ENCODE results near the gene LHX1.

The LHX1 gene

GRCh38 chr17:36983618-36984017 lies 46.3 kb downstream of the LHX1 start:
- Histone ChIP-seq H3K79me2 (ENCODE audit: control insufficient read depth, low read length) (peaks cover 64% of the 10 kb centered on the region), H3K9me2 (replicated peaks; ENCODE audit: control insufficient read depth, low read length) (no peaks in the 10 kb centered on the region), H3K4me2 (ENCODE audit: low read length) (no peak overlapping the region), H3K9me3 (ENCODE audit: control insufficient read depth, insufficient read depth, low read length) (no peaks in the 10 kb centered on the region), H3K4me3 (ENCODE audit: low read length) (no peak overlapping the region), H3K27ac (ENCODE audit: low read depth, low read length) (no peak overlapping the region), H4K20me1 (ENCODE audit: control insufficient read depth, insufficient read depth, low read depth, low read length) (no peaks in the 10 kb centered on the region), H3K27me3 (ENCODE audit: control insufficient read depth, low read length) (no peaks in the 10 kb centered on the region), H3F3A (ENCODE audit: control insufficient read depth, insufficient read depth) (no peaks in the 10 kb centered on the region), H3K4me1 (ENCODE audit: control insufficient read depth, low read length) (peaks cover 11% of the 10 kb centered on the region), H3K36me3 (ENCODE audit: control insufficient read depth, low read length) (peaks cover 64% of the 10 kb centered on the region)
- TF ChIP-seq EZH2phosphoT487 (IDR thresholded peaks at IDR 0.05; ENCODE audit: borderline replicate concordance, low read length) (no peak), CTCF (IDR thresholded peaks at IDR 0.05; ENCODE audit: low read depth, low read length, poor library complexity, severe bottlenecking) (no peak)

- Histone ChIP-seq H3K79me2 (ENCODE audit: control insufficient read depth, low read length) (peaks cover 18% of the 10 kb centered on the region), H3K9me3 (ENCODE audit: control insufficient read depth, insufficient read depth, low read length) (no peaks in the 10 kb centered on the region), H4K20me1 (ENCODE audit: control insufficient read depth, insufficient read depth, low read depth, low read length) (no peaks in the 10 kb centered on the region), H3F3A (ENCODE audit: control insufficient read depth, insufficient read depth) (peaks cover 3% of the 10 kb centered on the region; the same call in 1 of the 2 replicates), H3K27me3 (ENCODE audit: control insufficient read depth, low read length) (no peaks in the 10 kb centered on the region), H3K4me3 (ENCODE audit: low read length) (no peak overlapping the region), H3K4me2 (ENCODE audit: low read length) (no peak overlapping the region), H3K36me3 (ENCODE audit: control insufficient read depth, low read length) (peaks cover 80% of the 10 kb centered on the region), H3K4me1 (ENCODE audit: control insufficient read depth, low read length) (no peaks in the 10 kb centered on the region), H3K27ac (ENCODE audit: low read depth, low read length) (no peak overlapping the region), H3K9me2 (replicated peaks; ENCODE audit: control insufficient read depth, low read length) (no peaks in the 10 kb centered on the region)
- no peak for TF ChIP-seq EZH2phosphoT487 (IDR thresholded peaks at IDR 0.05; ENCODE audit: borderline replicate concordance, low read length)
- no peak for TF ChIP-seq CTCF (IDR thresholded peaks at IDR 0.05; ENCODE audit: low read depth, low read length, poor library complexity, severe bottlenecking)
Observed at GRCh38 chr17:36989173-36989572, 51.9 kb downstream of the LHX1 start.

- H3F3A ChIP-seq (ENCODE audit: control insufficient read depth, insufficient read depth), result peaks cover 3% of the 10 kb centered on the region; the same call in 1 of the 2 replicates
- no peaks in the 10 kb centered on the region for H3K9me3 ChIP-seq (ENCODE audit: control insufficient read depth, insufficient read depth, low read length)
- peaks cover 13% of the 10 kb centered on the region for H3K79me2 ChIP-seq (ENCODE audit: control insufficient read depth, low read length)
- no peaks in the 10 kb centered on the region for H4K20me1 ChIP-seq (ENCODE audit: control insufficient read depth, insufficient read depth, low read depth, low read length)
- no peaks in the 10 kb centered on the region for H3K27me3 ChIP-seq (ENCODE audit: control insufficient read depth, low read length)
- H3K9me2 ChIP-seq (replicated peaks; ENCODE audit: control insufficient read depth, low read length), result no peaks in the 10 kb centered on the region
- peaks cover 92% of the 10 kb centered on the region for H3K36me3 ChIP-seq (ENCODE audit: control insufficient read depth, low read length)
- TF ChIP-seq EZH2phosphoT487 (IDR thresholded peaks at IDR 0.05; ENCODE audit: borderline replicate concordance, low read length) (no peak), CTCF (IDR thresholded peaks at IDR 0.05; ENCODE audit: low read depth, low read length, poor library complexity, severe bottlenecking) (no peak)
- H3K4me3 ChIP-seq (ENCODE audit: low read length), result no peak overlapping the region
- no peak overlapping the region for H3K4me2 ChIP-seq (ENCODE audit: low read length)
- no peak overlapping the region for H3K27ac ChIP-seq (ENCODE audit: low read depth, low read length)
- no peaks in the 10 kb centered on the region for H3K4me1 ChIP-seq (ENCODE audit: control insufficient read depth, low read length)
Observed at GRCh38 chr17:36992701-36993100, 55.4 kb downstream of the LHX1 start.
